Hepatocyte (in vitro differentiated cells): Measurements from ENCODE around the gene CDC20. TPM values are rescaled to one million over a fixed set of nuclear protein-coding genes. Genes with fewer than 3 reads are reported as not detected.

ENCODE experiments used
- DNase-seq: peaks from one replicate; pipeline ENCODE4 v3.0.0-alpha.2; 2016; ENCODE audit warnings: low spot score
- H2AFZ ChIP-seq: fragments of 200-600 bp; sonication (generic); 2 replicates; pipeline ENCODE4 v1.6.0; 2016; ENCODE audit warnings: antibody characterized with exemption, mild to moderate bottlenecking
- H3K27ac ChIP-seq: fragments of 200-600 bp; sonication (generic); 2 replicates; pipeline ENCODE4 v1.5.1; 2016; ENCODE audit warnings: mild to moderate bottlenecking
- H3K27me3 ChIP-seq: fragments of 200-600 bp; sonication (generic); 2 replicates; pipeline ENCODE4 v1.6.1; 2016
- H3K36me3 ChIP-seq: fragments of 200-600 bp; sonication (generic); replicated peaks from 2 replicates; pipeline ENCODE4 v1.5.1; 2016; ENCODE audit warnings: low read depth; ENCODE audit not compliant: insufficient read depth
- H3K4me1 ChIP-seq: fragments of 200-600 bp; sonication (generic); 2 replicates; pipeline ENCODE4 v1.5.1; 2016; ENCODE audit warnings: mild to moderate bottlenecking, moderate library complexity; ENCODE audit not compliant: insufficient read depth
- H3K4me2 ChIP-seq: fragments of 200-600 bp; sonication (generic); 2 replicates; pipeline ENCODE4 v1.6.0; 2016
- H3K4me3 ChIP-seq: fragments of 200-600 bp; sonication (generic); 2 replicates; pipeline ENCODE4 v1.5.1; 2016; ENCODE audit warnings: mild to moderate bottlenecking
- H3K79me2 ChIP-seq: fragments of 200-600 bp; sonication (generic); 2 replicates; pipeline ENCODE4 v1.6.0; 2017; ENCODE audit warnings: mild to moderate bottlenecking
- H3K9me2 ChIP-seq: fragments of 200-600 bp; sonication (generic); replicated peaks from 2 replicates; pipeline ENCODE4 v1.6.0; 2017; ENCODE audit warnings: mild to moderate bottlenecking; ENCODE audit not compliant: insufficient read depth
- H3K9me3 ChIP-seq: fragments of 200-600 bp; sonication (generic); 2 replicates; pipeline ENCODE4 v1.5.1; 2016; ENCODE audit warnings: low read depth, mild to moderate bottlenecking
- H4K20me1 ChIP-seq: fragments of 200-600 bp; sonication (generic); 2 replicates; pipeline ENCODE4 v1.6.0; 2016; ENCODE audit warnings: mild to moderate bottlenecking; ENCODE audit not compliant: insufficient read depth, poor library complexity, severe bottlenecking
- EZH2 ChIP-seq: fragments of 200-600 bp; sonication (generic); IDR thresholded peaks from 2 replicates; pipeline ENCODE4 v1.6.1; 2016; ENCODE audit warnings: antibody characterized with exemption, mild to moderate bottlenecking, borderline replicate concordance
- EZH2phosphoT487 ChIP-seq: fragments of 200-600 bp; sonication (generic); IDR thresholded peaks from one replicate; pipeline ENCODE4 v1.6.1; 2018; ENCODE audit warnings: antibody characterized with exemption, mild to moderate bottlenecking, low read depth, moderate library complexity; ENCODE audit not compliant: unreplicated experiment, severe bottlenecking
- WGBS: methylation state at CpG from one replicate; pipeline ENCODE4 v1.1.6; 2016; ENCODE audit warnings: low lambda C conversion rate; ENCODE audit errors: missing lambda C conversion rate; 5-methylcytosine and 5-hydroxymethylcytosine counted together
- polyA plus RNA-seq: library from polyadenylated mRNA; unstranded; fragments of >200 nt; fragmentation: Nextera tagmentation; extraction: Ambion mirVana; gene quantifications from 2 replicates; pipeline ENCODE4 v1.2.1, GENCODE V29; 2016
- total RNA-seq: library from RNA; depleted of rRNA; stranded (reverse); fragments of >200 nt; gene quantifications from 2 replicates; pipeline ENCODE4 v1.2.3, GENCODE V29; 2014
- TF ChIP-seq, protein P1 (sequence below): fragments of 200-600 bp; sonication (generic); IDR thresholded peaks from 2 replicates; pipeline ENCODE4 v1.5.1; 2016; ENCODE audit warnings: antibody characterized with exemption, mild to moderate bottlenecking; ENCODE audit not compliant: poor library complexity

Gene CDC20
- total RNA-seq (12.2 and 13.6 TPM in 2 replicates), polyA plus RNA-seq (19.7 and 21.5 TPM in 2 replicates)

DNA sequence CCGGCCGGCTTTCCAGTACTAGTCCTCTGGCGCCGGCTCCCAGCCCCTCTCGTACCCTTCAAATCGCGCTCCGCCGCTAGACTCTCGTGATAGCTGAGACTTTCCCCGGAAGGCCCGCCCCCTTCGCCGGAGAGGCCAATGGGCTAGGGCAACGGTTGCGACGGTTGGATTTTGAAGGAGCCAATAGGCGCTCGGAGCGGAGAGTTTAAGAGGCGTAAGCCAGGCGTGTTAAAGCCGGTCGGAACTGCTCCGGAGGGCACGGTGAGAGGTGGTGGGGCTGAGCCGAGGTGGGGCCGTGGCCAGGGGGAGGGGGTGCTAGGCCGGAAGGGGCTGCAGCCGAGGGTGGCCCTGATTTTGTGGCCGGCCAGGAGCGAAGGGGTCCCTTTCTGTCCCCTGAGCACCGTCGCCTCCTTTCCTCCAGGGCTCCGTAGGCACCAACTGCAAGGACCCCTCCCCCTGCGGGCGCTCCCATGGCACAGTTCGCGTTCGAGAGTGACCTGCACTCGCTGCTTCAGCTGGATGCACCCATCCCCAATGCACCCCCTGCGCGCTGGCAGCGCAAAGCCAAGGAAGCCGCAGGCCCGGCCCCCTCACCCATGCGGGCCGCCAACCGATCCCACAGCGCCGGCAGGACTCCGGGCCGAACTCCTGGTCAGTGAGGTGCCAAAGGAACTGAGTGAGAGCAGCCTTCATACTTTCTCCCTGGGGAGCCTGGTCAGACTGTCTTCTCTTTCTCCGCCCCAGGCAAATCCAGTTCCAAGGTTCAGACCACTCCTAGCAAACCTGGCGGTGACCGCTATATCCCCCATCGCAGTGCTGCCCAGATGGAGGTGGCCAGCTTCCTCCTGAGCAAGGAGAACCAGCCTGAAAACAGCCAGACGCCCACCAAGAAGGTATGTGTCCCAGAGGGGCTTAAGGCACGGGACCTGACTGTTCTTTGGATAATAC lies at the start of gene CDC20:
CDC20 (plus strand) TSS at position 236 of the 948 bp plus-strand sequence; CDS start at position 471, 235 bp downstream.
- peaks cover 6% of the 10 kb centered on the region for H3K79me2 ChIP-seq
- peak within 1 kb of the TSS; percentile 87 for H2AFZ ChIP-seq
- H3K4me3 ChIP-seq: peak within 1 kb of the TSS; percentile 50
- no peaks in the 10 kb centered on the region for H3K9me2 ChIP-seq
- TF ChIP-seq EZH2 (no peak), EZH2phosphoT487 (no peak)
- TF ChIP-seq, protein P1, sequence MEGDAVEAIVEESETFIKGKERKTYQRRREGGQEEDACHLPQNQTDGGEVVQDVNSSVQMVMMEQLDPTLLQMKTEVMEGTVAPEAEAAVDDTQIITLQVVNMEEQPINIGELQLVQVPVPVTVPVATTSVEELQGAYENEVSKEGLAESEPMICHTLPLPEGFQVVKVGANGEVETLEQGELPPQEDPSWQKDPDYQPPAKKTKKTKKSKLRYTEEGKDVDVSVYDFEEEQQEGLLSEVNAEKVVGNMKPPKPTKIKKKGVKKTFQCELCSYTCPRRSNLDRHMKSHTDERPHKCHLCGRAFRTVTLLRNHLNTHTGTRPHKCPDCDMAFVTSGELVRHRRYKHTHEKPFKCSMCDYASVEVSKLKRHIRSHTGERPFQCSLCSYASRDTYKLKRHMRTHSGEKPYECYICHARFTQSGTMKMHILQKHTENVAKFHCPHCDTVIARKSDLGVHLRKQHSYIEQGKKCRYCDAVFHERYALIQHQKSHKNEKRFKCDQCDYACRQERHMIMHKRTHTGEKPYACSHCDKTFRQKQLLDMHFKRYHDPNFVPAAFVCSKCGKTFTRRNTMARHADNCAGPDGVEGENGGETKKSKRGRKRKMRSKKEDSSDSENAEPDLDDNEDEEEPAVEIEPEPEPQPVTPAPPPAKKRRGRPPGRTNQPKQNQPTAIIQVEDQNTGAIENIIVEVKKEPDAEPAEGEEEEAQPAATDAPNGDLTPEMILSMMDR: no peak
- no peaks in the 10 kb centered on the region for H3K36me3 ChIP-seq
- no peaks in the 10 kb centered on the region for H3K27me3 ChIP-seq
- H3K27ac ChIP-seq: peak within 1 kb of the TSS; percentile 94
- H3K4me2 ChIP-seq: peak within 1 kb of the TSS; percentile 92
- no peaks in the 10 kb centered on the region for H3K4me1 ChIP-seq
- H3K9me3 ChIP-seq: no peaks in the 10 kb centered on the region
- no peaks in the 10 kb centered on the region for H4K20me1 ChIP-seq
- 3% methylated on average over 47 of the region's 59 CpGs for WGBS
- peak; percentile 99 for DNase-seq

DNA sequence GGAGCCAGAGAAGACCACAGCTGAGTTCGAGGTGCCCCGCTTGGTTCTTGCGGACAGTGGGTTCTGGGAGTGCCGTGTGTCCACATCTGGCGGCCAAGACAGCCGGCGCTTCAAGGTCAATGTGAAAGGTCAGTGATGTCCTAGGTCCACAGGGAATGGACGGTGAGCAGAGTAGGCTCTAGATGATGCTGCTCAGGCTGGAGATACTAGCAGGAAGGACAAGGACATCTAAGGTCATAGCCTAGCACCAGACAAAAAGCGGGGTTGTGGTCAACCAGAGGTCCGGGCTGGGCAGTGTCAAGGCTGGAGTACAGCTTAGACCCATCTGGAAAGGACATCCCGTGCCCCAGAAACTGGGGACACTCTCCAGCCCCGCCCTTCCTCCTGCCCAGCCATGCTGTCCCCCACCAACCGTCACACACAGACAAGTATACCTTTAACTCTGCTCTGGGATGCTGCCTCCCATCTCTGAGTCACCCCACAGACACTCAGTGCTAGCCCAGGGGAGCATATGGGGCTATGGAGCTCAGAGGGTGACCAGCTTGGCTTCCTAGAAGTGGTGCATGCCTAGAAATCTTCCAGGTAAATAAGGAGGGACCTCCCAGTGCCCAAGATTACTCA lies 49.3 kb upstream of the CDC20 start:
- H3K4me1 ChIP-seq: peaks cover under 1% of the 10 kb centered on the region
- H3K36me3 ChIP-seq: no peaks in the 10 kb centered on the region
- no peaks in the 10 kb centered on the region for H3K27me3 ChIP-seq
- TF ChIP-seq, protein P1: no peak
- TF ChIP-seq EZH2: no peak
- no peak for TF ChIP-seq EZH2phosphoT487
- H3K9me2 ChIP-seq: no peaks in the 10 kb centered on the region
- H3K4me2 ChIP-seq: no peak overlapping the region
- no peaks in the 10 kb centered on the region for H3K79me2 ChIP-seq
- H3K27ac ChIP-seq: no peak overlapping the region
- no peak overlapping the region for H2AFZ ChIP-seq
- H4K20me1 ChIP-seq: no peaks in the 10 kb centered on the region
- H3K9me3 ChIP-seq: no peaks in the 10 kb centered on the region
- no peak for DNase-seq
- H3K4me3 ChIP-seq: no peak overlapping the region
- WGBS: 94% methylated on average over 13 of the region's 13 CpGs

DNA sequence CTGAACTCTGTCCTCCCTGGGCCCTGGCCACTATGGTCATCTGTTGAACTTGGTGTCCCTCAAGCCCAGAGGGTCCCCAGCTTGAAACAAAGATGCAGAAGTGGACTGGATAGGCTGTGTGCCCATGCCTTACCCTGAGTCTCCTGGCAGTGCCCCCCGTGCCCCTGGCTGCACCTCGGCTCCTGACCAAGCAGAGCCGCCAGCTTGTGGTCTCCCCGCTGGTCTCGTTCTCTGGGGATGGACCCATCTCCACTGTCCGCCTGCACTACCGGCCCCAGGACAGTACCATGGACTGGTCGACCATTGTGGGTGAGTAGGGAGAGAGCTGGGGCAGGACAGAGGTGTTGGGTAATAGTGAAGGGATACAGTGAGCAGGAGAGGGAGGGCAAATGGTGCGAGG lies 47.3 kb upstream of the CDC20 start:
- no peaks in the 10 kb centered on the region for H3K9me3 ChIP-seq
- H3K79me2 ChIP-seq: no peaks in the 10 kb centered on the region
- 91% methylated on average over 9 of the region's 9 CpGs for WGBS
- no peaks in the 10 kb centered on the region for H3K4me1 ChIP-seq
- H3K36me3 ChIP-seq: no peaks in the 10 kb centered on the region
- no peak overlapping the region for H3K27ac ChIP-seq
- no peak overlapping the region for H2AFZ ChIP-seq
- no peaks in the 10 kb centered on the region for H3K27me3 ChIP-seq
- no peak overlapping the region for H3K4me3 ChIP-seq
- H4K20me1 ChIP-seq: no peaks in the 10 kb centered on the region
- TF ChIP-seq, protein P1: no peak
- TF ChIP-seq EZH2: no peak
- TF ChIP-seq EZH2phosphoT487: no peak
- no peak for DNase-seq
- no peak overlapping the region for H3K4me2 ChIP-seq
- H3K9me2 ChIP-seq: no peaks in the 10 kb centered on the region
